Spleen (tissue), 11 donors: ENCODE results near the gene BRAF. TPM values are rescaled to one million over a fixed set of nuclear protein-coding genes. Genes with fewer than 3 reads are reported as not detected.

Experiments
- DNase-seq: peaks from one replicate; pipeline ENCODE4 v3.0.0-alpha.2; 2020
- H3K27ac ChIP-seq, 8 donors: fragments of 200-600 bp; sonication (generic) in 7 of 8; 1 replicate in 4 of 8; 2 replicates in 4 of 8; pipeline versions ENCODE4 v1.5.0 to v1.8.0; 2016 to 2021; ENCODE audit warnings: inconsistent platforms in 4 of 8, mild to moderate bottlenecking in 4 of 8, moderate library complexity in 1 of 8
- H3K27me3 ChIP-seq, 7 donors: fragments of 200-600 bp; sonication (generic) in 6 of 7; replicated peaks in 1 of 7; 1 replicate in 4 of 7; 2 replicates in 3 of 7; pipeline versions ENCODE4 v1.5.0 to v1.8.0; 2016 to 2021; ENCODE audit warnings: inconsistent platforms in 3 of 7, mild to moderate bottlenecking in 1 of 7
- H3K36me3 ChIP-seq, 6 donors: fragments of 200-600 bp; sonication (generic) in 5 of 6; 1 replicate in 4 of 6; 2 replicates in 2 of 6; pipeline versions ENCODE4 v1.5.0 to v1.8.0; 2016 to 2021; ENCODE audit warnings: inconsistent platforms in 2 of 6
- H3K4me1 ChIP-seq, 6 donors: fragments of 200-600 bp; sonication (generic) in 5 of 6; 1 replicate in 3 of 6; 2 replicates in 3 of 6; pipeline versions ENCODE4 v1.5.0 to v1.8.0; 2016 to 2021; ENCODE audit warnings: inconsistent platforms in 3 of 6
- H3K4me3 ChIP-seq, 8 donors: fragments of 200-600 bp; sonication (generic) in 7 of 8; 1 replicate in 4 of 8; 2 replicates in 4 of 8; pipeline versions ENCODE4 v1.5.0 to v1.8.0; 2016 to 2021; ENCODE audit warnings: inconsistent platforms in 4 of 8, mild to moderate bottlenecking in 4 of 8, moderate library complexity in 2 of 8
- H3K9me3 ChIP-seq, 8 donors: fragments of 200-600 bp; sonication (generic) in 7 of 8; 1 replicate in 4 of 8; 2 replicates in 4 of 8; pipeline versions ENCODE4 v1.5.0 to v1.8.0; 2016 to 2021; ENCODE audit warnings: inconsistent platforms in 4 of 8
- CTCF ChIP-seq, 11 experiments: fragments of 200-600 bp in 7 of 11; fragments of 450-650 bp in 4 of 11; sonication (generic) in 4 of 11; IDR thresholded peaks in 8 of 11; conservative IDR thresholded peaks in 3 of 11; 1 replicate in 7 of 11; 2 replicates in 4 of 11; pipeline versions ENCODE4 v1.4.0 to v1.8.0; 2016 to 2021; ENCODE audit warnings: antibody characterized with exemption in 11 of 11, inconsistent platforms in 4 of 11, mild to moderate bottlenecking in 1 of 11
- POLR2A ChIP-seq, 3 donors: fragments of 450-650 bp; IDR thresholded peaks; one replicate each; pipeline ENCODE4 v1.5.1; 2017; ENCODE audit warnings: antibody characterized with exemption in 3 of 3, mild to moderate bottlenecking in 1 of 3
- POLR2AphosphoS5 ChIP-seq, 3 donors: sonication (generic); formaldehyde crosslinking; IDR thresholded peaks; one replicate each; pipeline ENCODE4 v1.5.1; 2017; ENCODE audit warnings: antibody characterized with exemption in 3 of 3
- WGBS, 5 donors: extraction: QIAGEN DNeasy Blood & Tissue Kit in 3 of 5; methylation state at CpG; one replicate each; pipeline versions ENCODE4 v1.1.5 to v1.1.7; 2013 to 2018; 5-methylcytosine and 5-hydroxymethylcytosine counted together
- intact Hi-C: fragments of 100-400 bp; cut with DNase I; formaldehyde crosslinking; loops from one replicate; pipeline ENCODE4 v1.15.0; 2023; ENCODE audit warnings: low total_unique reads
- polyA plus RNA-seq, 3 donors: library from polyadenylated mRNA; stranded (reverse); fragments of 200-250 nt; gene quantifications; one replicate each; pipeline ENCODE4 v1.2.1, GENCODE V29; 2013
- total RNA-seq, 7 donors: library from RNA; depleted of rRNA in 3 of 7; stranded (reverse); fragments of >200 nt in 3 of 7; fragmentation: NEBNext Ultra II Directional in 4 of 7; extraction: Animal tissue kit (Norgen Biotek cat#: 25700) in 4 of 7; gene quantifications; one replicate each; pipeline versions ENCODE4 v1.1.0 to v1.2.1, GENCODE V29; 2016 to 2021
- donor health status: healthy with polysubstance abuse.
- donor health status: DM: no; HTN: no; CAD: no; lungs with moderate emphysema.
- donor health status: DM: no; HTN: no; CAD: no.
- donor health status: Bipolar disorder and iron deficiency.
- donor health status: healthy.
- donor health status: DM: no; HTN: no; CAD: no.
- donor health status: DM: yes; HTN: yes; CAD: no.

BRAF gene
- total and polyA plus RNA-seq, 10 donors: 4.3 to 82.7 (median 49.3) TPM

- H3K4me1 ChIP-seq: peaks cover 0 to 62% (median 25%) of the 10 kb centered on the region in 6 donors
- no peak overlapping the region for H3K27ac ChIP-seq
- WGBS, 5 donors: 96 to 99% (median 98%) methylated on average over 8 of the region's 8 CpGs
- H3K36me3 ChIP-seq: no peaks in the 10 kb centered on the region
- H3K9me3 ChIP-seq: no peaks in the 10 kb centered on the region
- no peak overlapping the region for H3K4me3 ChIP-seq
- intact Hi-C loops: no loop called here
- TF ChIP-seq CTCF (IDR thresholded peaks at IDR 0.05 in 8 of 11, conservative IDR thresholded peaks at IDR 0.05 in 3 of 11) (no peak), POLR2A (IDR thresholded peaks at IDR 0.05) (no peak), POLR2AphosphoS5 (IDR thresholded peaks at IDR 0.05) (no peak)
- no peaks in the 10 kb centered on the region for H3K27me3 ChIP-seq
- no peak for DNase-seq
Measured at GRCh38 chr7:140869430-140869829, 55.3 kb downstream of the BRAF start.

GRCh38 chr7:140867467-140868462, 57.0 kb downstream of the BRAF start:
- intact Hi-C loops: no loop called here
- no peak for DNase-seq
- Histone ChIP-seq H3K4me1 (peaks cover 0 to 61% (median 25%) of the 10 kb centered on the region in 6 donors), H3K36me3 (peaks cover 0 to 8% (median 0%) of the 10 kb centered on the region in 6 donors), H3K4me3 (no peak overlapping the region), H3K27ac (no peak overlapping the region), H3K27me3 (no peaks in the 10 kb centered on the region), H3K9me3 (no peaks in the 10 kb centered on the region)
- 86 to 92% (median 92%) methylated on average over 5 of the region's 5 CpGs for WGBS, 5 donors
- no peak for TF ChIP-seq POLR2A (IDR thresholded peaks at IDR 0.05)
- no peak for TF ChIP-seq CTCF (IDR thresholded peaks at IDR 0.05 in 8 of 11, conservative IDR thresholded peaks at IDR 0.05 in 3 of 11)
- TF ChIP-seq POLR2AphosphoS5 (IDR thresholded peaks at IDR 0.05): no peak

- intact Hi-C loops: no loop called here
- peaks cover 0 to 8% (median 0%) of the 10 kb centered on the region in 6 donors for H3K36me3 ChIP-seq
Measured at GRCh38 chr7:140866926-140867325, 57.8 kb downstream of the BRAF start.

More at GRCh38 chr7:140866926-140867325, 57.8 kb downstream of the BRAF start:
- Histone ChIP-seq H3K4me1 (peaks cover 0 to 56% (median 25%) of the 10 kb centered on the region in 6 donors), H3K4me3 (no peak overlapping the region), H3K9me3 (no peaks in the 10 kb centered on the region), H3K27ac (no peak overlapping the region), H3K27me3 (no peaks in the 10 kb centered on the region)
- DNase-seq: no peak
- no peak for TF ChIP-seq CTCF (IDR thresholded peaks at IDR 0.05 in 8 of 11, conservative IDR thresholded peaks at IDR 0.05 in 3 of 11)
- no peak for TF ChIP-seq POLR2A (IDR thresholded peaks at IDR 0.05)
- no peak for TF ChIP-seq POLR2AphosphoS5 (IDR thresholded peaks at IDR 0.05)
